Fibroblast of skin of abdomen (primary cell): ENCODE results near the gene ME1.
A peak's percentile ranks its signal among the peaks of the same experiment; 100 is the strongest.

Experiments used
- DNase-seq: peaks from one replicate; pipeline ENCODE4 v3.0.0-alpha.2; 2013

Gene ME1

DNA sequence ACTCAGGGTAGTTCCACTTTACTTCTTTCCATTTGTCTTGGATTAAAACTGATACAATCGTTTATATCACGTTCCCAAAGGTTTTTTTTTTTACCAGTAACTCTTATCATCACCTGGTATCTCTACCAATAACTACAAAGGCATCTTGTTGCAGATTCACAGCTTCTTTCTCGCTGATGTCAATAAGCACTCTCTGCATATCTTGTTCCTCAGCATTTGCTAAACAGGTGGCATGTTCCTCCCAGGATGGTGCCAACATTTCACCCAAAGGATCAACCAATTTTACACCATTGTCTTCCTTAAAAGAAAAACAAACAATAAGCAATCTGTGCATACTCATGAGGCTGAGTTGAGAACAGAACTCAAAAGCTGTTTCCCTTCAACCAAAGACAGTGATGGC is 242.3 kb downstream of the ME1 start:
- DNase-seq: no peak

DNA sequence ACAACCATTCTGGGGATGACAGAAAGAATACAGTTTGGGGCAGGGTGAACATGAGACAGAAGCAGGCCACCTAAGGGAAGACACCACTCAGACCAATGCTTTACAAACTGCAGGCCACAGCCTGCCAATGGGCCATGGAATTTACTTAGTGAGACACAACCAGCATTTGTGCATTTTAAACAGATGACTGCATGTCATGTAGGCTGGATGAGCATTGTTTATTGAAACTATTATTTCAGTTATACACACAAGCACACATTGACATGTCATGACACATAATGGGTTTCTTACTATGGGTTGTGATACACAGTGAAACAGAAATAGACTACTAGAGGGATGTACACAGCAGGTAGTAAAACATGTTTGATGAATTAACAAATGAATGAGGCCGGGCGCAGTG is 245.8 kb downstream of the ME1 start:
- DNase-seq: no peak

DNA sequence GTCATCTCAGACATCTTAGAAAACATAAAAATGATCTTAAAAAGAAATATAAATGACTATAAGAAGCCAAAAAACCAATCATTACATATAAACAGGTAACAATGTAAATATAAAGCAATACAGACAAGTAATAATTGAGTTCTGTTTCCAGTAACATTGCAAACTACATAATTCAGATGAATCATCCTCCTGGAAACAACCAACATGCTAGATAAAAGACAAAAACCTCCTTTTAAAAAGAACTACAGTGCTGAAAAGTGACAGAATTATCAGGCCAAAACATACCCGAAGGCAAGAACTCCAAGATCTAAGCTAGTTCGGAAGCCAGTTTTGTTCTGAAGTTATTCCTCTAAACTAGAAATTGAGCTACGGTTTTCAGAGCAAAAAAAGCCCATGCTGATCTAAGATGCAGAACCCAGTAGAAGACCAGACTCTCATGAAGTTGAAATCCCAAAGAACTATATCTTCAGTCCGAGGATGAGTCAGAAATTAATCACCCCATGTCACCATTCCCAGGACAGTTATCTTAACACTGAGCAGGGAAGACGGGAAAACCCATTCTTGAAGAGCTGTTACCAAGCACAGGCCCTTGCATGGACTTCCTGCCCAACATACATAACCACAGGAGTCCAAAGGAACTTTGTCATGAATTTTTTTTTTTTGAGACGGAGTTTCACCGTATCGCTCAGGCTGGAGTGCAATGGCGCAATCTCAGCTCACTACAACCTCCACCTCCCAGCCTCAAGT is 247.6 kb downstream of the ME1 start:
- DNase-seq: peak; percentile 88

DNA sequence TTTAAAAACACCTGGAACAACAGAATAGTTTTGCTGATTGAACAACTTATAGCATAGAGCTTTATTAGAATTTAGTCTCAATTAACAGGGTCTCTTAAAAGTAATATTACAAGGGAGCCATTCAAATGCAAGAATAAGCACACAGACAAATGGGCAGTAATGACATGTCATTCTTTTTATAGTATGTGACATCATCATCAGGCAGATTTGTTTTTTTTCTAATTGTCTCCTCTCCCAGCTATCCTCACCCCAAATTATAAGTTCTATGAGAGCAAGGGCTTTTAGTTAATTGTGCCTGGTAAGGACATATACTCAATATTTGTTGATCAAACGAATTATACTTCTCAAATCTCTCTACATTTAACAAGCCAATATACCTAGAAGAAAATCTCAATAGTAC is 248.7 kb downstream of the ME1 start:
- DNase-seq: no peak

DNA sequence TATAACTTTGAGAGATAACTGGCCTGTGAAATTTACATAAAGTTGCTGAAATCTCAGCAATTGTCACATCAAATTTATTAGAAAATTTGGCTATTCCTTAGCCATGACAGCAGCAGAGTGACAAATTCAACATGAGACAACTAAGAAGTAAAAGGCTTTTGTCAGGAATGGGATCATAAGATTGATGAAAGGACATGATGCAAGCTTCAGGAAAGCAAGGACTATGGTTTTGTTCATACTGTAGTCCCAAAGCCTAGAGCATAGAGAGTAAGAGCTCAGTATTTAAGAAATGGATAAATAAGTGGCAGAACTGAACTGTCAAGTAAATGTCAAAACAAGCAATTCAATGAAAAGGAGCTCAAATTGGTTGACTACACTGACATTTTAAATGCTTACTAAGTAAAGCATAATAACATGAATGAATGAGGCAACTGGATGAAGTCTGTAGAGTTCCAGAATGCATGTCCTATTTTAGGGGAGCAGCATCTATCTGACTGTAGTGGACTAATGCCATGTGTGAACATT is 250.4 kb downstream of the ME1 start:
- DNase-seq: no peak

DNA sequence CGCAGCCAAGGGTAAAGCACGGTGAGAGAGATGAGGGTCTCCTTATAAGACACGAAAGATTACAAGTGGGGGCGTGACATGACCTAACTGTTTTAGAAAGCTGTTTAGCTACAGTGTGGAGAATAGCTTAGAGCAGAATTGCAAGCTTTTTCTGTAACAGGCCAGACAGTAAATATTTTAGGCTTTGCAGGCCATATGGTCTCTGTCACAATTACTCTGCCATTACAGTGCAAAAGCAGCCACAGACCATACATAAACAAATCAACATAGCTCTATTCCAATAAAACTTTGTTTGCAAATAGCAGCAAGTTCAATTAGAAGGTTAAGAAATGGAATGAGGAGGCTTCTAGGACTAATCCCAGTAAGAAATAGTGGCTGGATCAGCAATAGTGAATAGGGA is 254.6 kb downstream of the ME1 start:
- DNase-seq: no peak

DNA sequence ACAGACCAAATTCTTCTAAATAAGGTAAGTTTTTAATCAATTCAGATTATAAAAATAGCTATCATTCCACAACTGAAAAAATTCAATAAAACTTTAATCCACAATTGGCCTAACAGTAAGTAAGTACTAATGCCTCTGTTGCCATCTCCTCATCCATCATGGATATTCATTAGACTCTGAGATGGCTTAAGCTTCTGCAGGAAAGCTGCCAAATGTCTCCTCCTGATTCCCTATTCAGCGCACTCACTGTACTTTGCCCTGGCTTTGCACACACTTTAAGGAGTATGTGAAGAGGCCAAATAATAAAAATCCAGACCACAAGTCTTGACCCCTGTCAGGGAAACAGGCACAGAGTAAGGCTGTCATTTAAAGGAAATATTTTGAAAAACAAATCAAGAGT is 261.3 kb downstream of the ME1 start:
- DNase-seq: peak; percentile 24

DNA sequence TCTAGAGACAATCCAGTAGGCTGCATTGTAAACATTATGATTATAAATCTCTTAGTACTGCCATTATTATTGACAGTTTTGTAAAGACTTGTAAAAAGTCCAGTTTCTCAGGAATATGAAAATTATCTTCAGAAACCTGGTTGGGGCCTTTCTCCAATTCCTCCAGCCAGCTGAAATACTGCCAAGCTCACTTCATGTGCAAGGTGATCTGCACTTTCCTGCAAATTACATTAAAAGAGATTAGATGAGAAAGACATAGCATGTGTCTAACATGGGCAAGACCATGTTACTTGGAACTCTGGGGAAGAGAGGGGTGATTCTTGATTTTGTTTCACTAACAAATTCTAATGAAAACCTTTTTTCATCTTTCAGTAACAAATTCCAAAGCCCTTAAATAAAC is 261.7 kb downstream of the ME1 start:
- no peak for DNase-seq

DNA sequence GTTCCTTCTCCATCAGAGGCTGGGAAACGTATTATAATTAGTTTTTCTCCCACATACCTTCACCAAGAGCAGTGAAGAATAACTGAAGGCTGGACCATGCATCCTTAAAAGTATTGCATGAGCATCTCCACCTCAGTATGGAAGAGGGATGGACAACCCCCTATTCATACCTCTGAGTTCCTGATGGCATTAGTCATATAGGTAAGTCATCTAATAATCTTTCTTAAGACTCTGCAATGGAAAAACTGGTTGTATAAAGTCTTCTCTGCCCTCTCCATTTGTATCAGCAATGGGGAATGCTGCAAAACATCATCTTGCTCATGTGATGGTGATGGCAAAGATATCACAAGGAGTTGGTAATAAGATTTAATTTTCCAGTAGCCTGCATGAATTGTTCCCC is 262.3 kb downstream of the ME1 start:
- no peak for DNase-seq

DNA sequence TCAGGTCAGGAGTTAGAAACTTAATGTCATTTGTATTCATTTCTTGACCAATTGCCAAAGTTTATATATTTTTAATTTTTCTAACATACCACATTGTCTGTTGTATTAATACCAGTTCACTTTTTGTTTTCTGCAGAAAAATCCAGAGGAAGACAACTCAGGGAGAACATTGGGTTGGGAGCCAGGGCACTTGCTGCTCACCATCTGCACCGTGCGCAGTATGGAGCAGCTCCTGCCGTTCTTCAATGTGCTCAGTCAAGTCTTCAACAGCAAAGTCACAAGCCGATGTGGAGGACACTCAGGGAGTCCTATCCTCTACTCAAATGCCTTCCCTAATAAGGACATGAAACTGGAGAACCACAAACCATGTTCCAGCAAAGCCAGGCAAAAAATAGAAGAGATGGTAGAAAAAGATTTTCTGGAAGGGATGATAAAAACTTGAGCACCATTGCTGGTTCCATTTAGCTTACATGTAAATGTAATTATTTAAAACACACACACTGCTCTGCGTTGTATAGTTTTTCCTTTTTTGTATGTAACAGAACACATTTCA is 263.0 kb downstream of the ME1 start:
- DNase-seq: no peak
